HCT116 (cell line): ENCODE measurements around the gene CISH.

Source experiments
- POLR2A ChIP-seq: IDR thresholded peaks from 2 replicates; pipeline ENCODE4 v1.7.0; 2011; ENCODE audit warnings: borderline replicate concordance; ENCODE audit not compliant: insufficient read depth, insufficient read length; ENCODE audit errors: extremely low read depth
- SRF ChIP-seq: IDR thresholded peaks from 2 replicates; pipeline ENCODE4 v1.6.1; 2012; ENCODE audit warnings: low read depth
- TF ChIP-seq, protein P1 (sequence below), 3 experiments: fragments of 200-600 bp in 1 of 3; sonication (generic) in 1 of 3; IDR thresholded peaks in 2 of 3; conservative IDR thresholded peaks in 1 of 3; 2 replicates each; pipeline ENCODE4 v1.5.1; 2012 to 2017; ENCODE audit warnings: low read depth in 2 of 3, low read length in 2 of 3, antibody characterized with exemption in 1 of 3, borderline replicate concordance in 1 of 3, control low read depth in 1 of 3, mild to moderate bottlenecking in 1 of 3, mixed read lengths in 1 of 3, mixed run types in 1 of 3, moderate library complexity in 1 of 3; ENCODE audit not compliant: insufficient read depth in 1 of 3
- TF ChIP-seq, protein P2 (sequence below): IDR thresholded peaks from 2 replicates; pipeline ENCODE4 v1.6.1; 2012; ENCODE audit warnings: low read depth

DNA sequence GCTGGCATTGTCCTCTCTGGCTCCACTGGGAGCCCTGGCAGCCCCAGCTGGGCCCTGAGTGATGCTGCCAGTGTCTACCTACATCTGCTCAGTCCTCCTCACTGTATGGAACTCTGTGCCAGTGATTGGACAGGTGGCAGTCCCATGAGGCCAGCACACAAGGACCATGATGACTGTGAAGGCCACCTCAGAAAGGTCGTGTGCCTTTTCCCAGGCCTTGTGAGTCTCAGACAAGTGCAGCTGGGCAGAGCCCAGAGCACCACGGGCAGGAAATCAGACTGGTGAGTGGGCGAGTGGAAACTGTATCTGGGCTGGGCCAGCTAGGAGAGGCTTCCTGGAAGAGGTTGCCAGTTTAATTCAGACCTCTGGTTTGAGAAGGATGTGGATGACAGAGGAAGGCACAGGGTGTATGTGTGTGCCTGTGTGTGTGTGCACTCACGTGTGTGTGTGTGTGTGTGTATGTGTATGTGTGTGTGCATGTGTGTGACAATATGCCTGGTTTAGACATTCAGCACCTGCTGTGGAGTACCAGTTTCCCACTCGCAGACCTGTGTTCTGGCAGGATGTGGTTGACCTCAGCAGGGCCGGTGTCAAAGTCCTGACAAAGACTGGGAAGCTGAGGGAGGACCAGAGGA lies 12.4 kb upstream of the CISH start:
- TF ChIP-seq, protein P1, sequence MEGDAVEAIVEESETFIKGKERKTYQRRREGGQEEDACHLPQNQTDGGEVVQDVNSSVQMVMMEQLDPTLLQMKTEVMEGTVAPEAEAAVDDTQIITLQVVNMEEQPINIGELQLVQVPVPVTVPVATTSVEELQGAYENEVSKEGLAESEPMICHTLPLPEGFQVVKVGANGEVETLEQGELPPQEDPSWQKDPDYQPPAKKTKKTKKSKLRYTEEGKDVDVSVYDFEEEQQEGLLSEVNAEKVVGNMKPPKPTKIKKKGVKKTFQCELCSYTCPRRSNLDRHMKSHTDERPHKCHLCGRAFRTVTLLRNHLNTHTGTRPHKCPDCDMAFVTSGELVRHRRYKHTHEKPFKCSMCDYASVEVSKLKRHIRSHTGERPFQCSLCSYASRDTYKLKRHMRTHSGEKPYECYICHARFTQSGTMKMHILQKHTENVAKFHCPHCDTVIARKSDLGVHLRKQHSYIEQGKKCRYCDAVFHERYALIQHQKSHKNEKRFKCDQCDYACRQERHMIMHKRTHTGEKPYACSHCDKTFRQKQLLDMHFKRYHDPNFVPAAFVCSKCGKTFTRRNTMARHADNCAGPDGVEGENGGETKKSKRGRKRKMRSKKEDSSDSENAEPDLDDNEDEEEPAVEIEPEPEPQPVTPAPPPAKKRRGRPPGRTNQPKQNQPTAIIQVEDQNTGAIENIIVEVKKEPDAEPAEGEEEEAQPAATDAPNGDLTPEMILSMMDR (IDR thresholded peaks at IDR 0.05 in 2 of 3, conservative IDR thresholded peaks at IDR 0.05 in 1 of 3; ENCODE audit: borderline replicate concordance in 1 of 3, insufficient read depth in 1 of 3, low read depth in 2 of 3, low read length in 2 of 3): no peak
- TF ChIP-seq SRF: no peak
- TF ChIP-seq, protein P2, sequence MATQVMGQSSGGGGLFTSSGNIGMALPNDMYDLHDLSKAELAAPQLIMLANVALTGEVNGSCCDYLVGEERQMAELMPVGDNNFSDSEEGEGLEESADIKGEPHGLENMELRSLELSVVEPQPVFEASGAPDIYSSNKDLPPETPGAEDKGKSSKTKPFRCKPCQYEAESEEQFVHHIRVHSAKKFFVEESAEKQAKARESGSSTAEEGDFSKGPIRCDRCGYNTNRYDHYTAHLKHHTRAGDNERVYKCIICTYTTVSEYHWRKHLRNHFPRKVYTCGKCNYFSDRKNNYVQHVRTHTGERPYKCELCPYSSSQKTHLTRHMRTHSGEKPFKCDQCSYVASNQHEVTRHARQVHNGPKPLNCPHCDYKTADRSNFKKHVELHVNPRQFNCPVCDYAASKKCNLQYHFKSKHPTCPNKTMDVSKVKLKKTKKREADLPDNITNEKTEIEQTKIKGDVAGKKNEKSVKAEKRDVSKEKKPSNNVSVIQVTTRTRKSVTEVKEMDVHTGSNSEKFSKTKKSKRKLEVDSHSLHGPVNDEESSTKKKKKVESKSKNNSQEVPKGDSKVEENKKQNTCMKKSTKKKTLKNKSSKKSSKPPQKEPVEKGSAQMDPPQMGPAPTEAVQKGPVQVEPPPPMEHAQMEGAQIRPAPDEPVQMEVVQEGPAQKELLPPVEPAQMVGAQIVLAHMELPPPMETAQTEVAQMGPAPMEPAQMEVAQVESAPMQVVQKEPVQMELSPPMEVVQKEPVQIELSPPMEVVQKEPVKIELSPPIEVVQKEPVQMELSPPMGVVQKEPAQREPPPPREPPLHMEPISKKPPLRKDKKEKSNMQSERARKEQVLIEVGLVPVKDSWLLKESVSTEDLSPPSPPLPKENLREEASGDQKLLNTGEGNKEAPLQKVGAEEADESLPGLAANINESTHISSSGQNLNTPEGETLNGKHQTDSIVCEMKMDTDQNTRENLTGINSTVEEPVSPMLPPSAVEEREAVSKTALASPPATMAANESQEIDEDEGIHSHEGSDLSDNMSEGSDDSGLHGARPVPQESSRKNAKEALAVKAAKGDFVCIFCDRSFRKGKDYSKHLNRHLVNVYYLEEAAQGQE: no peak
- TF ChIP-seq POLR2A: no peak
